Activated CD4-positive, alpha-beta T cell treated with anti-CD3 and anti-CD28 coated beads for 48 hours (primary cell): ENCODE measurements around the gene SPESP1.
"Not testable (repeated sequence)": the region's sequence is repeated elsewhere in the genome, so short reads cannot be mapped to it uniquely, and the experiment has no call there.

ENCODE experiments used
- DNase-seq: peaks from one replicate; pipeline ENCODE4 v3.0.0-alpha.2; 2020

The SPESP1 gene

DNA sequence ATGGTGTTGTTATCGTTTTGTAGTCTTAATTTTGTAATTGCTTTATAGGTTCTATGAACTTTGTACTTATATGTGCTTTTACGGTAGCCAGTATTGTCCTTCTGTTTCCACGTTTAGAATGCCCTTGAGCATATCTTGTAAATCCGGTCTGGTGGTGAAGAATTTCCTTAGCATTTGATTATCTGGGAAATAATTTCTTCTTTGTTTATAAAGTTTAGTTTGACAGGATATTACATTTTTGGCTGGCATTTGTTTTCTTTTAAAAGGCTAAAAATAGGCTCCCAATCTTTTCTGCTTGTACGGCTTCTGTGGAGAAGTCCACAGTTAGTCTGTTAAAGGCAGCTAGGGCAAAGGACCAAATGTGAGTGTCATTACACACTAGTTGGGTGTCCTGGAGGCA is 36.7 kb downstream of the SPESP1 start:
- DNase-seq = no peak

GRCh38 chr15:68967948-68968347 is 37.6 kb downstream of the SPESP1 start:
- no peak for DNase-seq

DNA sequence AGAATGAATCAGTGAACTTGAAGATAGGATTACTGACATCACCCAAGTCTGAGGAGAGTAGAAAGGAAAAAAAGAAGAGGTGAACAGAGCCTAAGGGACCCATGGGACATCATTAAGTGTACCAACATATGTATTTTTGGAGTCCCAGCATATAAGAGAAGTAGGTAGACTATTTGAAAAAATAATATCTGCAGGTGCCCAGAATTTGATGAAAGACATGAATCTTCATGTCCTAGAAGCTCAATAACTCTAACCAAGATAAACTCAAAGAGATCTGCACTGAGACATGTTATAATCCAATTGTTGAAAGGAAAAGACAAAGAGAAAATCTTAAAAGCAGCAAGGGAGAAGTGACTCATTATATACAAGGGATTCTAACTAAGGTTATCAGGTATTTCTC is 39.0 kb downstream of the SPESP1 start:
- DNase-seq = no peak

DNA sequence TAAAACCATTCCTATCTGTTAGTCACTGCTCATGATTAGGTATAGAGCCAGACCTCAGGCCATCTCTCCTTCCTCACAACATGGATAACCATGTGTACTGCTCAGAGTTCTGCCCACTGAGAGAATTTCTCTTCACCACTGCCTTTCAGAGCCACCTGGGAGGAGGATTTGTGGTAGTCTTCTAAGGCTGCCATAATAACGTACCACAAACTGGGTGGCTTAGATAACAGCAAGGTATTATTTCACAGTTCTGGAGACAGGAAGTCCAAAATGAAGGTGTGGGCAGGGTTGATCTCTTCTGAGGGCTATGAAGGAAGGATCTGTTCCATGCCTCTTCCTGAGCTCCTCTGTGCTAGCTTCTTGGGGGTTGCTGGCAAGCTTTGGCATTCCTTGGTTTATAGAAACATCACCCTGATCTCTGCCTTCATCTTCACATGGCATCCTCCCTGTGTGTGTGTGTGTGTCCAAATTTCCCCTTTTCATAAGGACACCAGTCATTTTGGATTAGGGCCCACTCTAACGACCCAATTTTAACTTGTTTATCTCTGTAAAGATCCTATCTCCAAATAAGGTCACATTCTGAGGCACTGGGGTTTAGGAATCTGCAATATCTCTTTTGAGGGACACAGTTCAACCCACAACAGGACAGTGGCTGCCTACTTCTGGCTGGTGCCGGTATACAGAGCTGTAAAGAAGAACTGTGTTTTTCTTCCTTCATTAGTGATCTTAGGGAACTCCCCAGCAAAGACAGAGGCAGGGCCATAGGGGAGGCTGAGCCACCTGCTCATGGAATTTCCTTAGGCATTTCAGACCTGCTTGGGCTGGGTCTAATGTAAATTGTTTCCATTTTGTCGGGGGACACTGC is 42.1 kb downstream of the SPESP1 start:
- DNase-seq = no peak

GRCh38 chr15:68975651-68976160 is 45.4 kb downstream of the SPESP1 start:
- not testable (repeated sequence) for DNase-seq

GRCh38 chr15:68977426-68977825 is 47.1 kb downstream of the SPESP1 start:
- not testable (repeated sequence) for DNase-seq

DNA sequence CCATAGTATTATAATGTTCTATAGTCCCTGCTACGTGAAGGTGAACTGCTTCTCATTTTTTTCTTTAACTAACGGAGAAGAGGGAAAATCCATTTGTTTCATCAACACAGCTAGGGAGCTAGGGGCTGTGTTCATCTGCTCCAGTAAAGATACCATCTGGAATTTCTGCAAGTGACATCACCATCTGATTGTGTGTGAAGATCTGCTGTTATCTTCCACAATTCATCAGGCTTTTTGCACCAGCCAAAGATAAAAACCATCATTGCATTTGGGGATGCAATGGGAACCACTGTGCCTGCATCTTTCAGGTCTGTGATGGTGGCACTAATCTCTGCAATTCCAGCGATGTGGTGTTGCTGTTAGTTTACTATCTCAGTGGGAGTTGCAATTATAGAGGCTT is 48.7 kb downstream of the SPESP1 start:
- DNase-seq = no peak

- no peak for DNase-seq
These were observed 49.5 kb downstream of the SPESP1 start for GRCh38 chr15:68979816-68980215.

DNA sequence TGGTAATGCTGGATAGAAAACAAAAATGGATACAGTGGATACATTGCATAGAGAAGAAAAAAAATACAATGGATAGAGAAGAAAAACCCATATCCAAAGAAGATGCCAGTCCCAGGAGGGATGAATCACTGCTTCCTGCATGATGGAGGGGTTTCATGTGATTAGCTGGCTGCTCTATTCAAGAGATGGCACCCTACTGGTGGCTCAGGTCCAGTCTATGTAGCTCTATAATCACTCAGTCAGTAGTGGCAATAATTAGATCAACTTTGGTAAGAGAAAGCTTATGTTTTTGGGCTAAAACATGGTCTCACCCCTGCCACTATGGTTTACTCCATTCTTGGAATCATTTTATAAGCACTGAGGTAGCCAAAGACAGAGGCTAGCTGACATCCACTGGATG is 50.5 kb downstream of the SPESP1 start:
- no peak for DNase-seq

- DNase-seq = no peak
These were observed 51.6 kb downstream of the SPESP1 start for GRCh38 chr15:68981941-68982340.

GRCh38 chr15:68982976-68983563 is 52.7 kb downstream of the SPESP1 start:
- DNase-seq = no peak

DNA sequence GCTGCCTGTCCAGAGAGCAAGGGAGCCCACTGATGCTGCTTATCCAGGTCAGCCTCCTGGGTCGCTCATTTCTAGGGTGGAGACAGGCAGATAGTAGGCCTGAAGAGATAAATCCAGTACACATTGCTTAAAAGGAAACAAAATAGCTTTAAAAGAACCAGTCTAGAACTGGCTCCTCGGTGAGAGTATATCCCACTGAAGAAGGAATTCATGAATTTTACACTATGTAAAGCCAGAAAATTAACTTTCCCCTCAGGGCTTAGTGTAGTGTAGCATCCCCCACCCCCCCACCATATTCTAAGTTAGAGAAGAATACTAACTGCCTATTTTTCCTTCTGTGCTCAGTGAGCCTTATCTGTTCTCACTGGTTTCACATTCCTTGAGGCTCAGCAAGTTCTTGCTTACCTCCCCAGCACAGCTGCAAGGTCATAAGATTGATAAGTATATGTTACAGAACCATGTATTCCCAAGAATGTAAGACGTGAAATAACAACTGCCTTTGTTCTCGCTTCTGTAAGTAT is 53.7 kb downstream of the SPESP1 start:
- DNase-seq = no peak

GRCh38 chr15:68984586-68984985 is 54.3 kb downstream of the SPESP1 start:
- no peak for DNase-seq

- DNase-seq = no peak
These were observed 55.1 kb downstream of the SPESP1 start for GRCh38 chr15:68985361-68985891.

DNA sequence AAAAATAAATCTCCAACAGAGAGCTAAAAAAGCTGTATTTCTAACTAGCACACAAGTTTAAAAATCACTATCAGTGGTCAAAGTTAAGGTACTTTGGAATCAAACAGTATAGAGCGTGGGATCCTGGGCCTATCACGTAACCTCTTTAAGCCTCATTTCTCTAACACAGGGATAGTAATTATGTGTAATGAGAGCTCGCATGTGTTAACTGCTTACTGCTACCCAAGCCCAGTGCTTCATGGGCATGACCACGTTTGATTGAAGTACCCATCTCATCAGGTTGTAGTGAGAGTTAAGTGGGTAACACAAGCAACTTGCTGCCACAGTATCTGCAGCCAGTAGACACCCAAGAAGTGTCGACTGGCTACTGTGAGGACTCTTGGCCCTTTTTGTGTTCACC is 56.0 kb downstream of the SPESP1 start:
- DNase-seq = no peak

GRCh38 chr15:68987120-68987519 is 56.8 kb downstream of the SPESP1 start:
- DNase-seq = no peak

DNA sequence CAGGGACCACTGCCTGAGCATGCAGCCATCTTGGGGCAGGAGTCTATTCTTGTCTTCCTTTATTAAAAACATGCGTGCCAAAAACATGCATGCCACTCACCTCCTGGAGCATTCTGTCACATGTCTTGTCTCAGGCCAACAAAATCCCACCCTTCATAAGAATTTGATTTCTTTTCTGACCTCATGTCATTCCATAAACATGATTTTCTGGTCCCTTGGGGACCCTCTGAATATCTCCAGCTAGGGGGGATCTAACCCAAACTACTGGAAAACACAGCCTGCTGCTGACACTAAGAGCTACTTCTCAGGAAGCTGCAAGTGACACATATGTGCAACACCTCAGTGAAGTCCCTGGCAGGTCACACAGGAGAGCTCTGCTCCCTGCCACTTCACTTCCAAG is 57.4 kb downstream of the SPESP1 start:
- no peak for DNase-seq

- DNase-seq = no peak
These were observed 59.4 kb downstream of the SPESP1 start for GRCh38 chr15:68989541-68990230.

DNA sequence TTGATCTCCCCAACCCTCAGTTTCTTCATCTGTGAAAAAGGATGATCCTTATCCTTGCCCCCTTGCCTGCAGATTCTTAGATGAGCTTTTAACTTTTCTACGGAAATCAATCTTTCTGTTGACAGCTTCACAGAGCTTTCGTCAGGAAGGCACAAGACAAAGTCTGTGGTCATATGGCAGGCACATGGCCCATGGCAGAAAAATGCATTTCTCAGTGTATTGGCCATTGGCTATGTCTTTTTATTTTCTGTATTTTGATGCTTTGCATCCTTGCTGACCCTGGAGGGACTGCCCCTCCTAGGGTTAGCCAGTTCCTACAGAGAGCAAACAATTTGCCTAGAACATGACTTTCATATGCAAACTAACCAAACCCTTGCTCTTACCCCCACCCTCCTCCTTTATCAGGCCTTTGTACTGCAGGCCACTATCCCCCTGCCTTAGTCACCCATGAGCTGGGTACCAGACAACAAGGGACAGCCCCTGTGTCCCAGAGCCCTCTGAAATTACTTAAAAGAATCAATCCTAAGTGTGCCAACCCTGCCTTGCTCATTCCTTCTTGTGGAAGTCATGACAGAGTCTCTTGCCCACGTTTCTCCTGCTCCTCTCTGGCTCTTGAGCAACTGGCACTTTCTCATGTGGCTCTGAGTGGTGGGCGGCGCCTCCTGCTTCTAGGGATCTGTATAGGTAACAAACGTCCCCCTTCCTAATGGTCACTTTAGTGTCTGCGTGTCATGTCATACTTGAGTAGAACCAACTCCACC is 60.1 kb downstream of the SPESP1 start:
- DNase-seq = no peak

DNA sequence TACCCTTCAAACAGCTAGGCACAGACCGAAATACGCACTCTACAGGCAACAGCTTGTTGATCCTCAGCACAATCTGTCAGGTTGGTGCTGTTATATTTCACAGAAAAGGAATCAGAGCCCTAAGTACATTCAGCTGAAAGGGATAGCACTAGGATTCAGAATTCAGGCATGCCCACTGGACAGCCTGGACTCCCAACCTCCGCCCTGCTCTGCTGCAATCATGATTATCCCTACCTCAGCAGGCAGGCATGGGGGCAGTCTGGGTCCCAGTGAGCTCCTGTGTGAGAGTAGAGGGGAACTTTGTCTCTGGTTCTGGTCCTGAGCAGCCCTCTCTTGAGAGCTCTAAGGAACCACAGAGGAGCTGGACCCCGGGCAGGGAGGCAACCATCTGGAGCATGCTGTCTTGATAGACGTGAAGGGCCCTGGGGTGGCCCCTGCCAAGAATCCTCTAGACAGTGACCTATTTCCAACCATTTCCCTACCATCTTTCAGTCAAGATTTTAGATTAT is 60.7 kb downstream of the SPESP1 start:
- DNase-seq = no peak

GRCh38 chr15:68991723-68992122 is 61.4 kb downstream of the SPESP1 start:
- no peak for DNase-seq

GRCh38 chr15:68992696-68993095 is 62.4 kb downstream of the SPESP1 start:
- no peak for DNase-seq
